H1 (cell line): Measurements from ENCODE around the gene DAZAP2.
"Not testable (repeated sequence)": the region's sequence is repeated elsewhere in the genome, so short reads cannot be mapped to it uniquely, and the experiment has no call there.

Experiments used
- CEBPB ChIP-seq: IDR thresholded peaks from 2 replicates; pipeline ENCODE4 v1.6.1; 2012; ENCODE audit warnings: low read depth, low read length
- CREB1 ChIP-seq: IDR thresholded peaks from 2 replicates; pipeline ENCODE4 v1.6.1; 2012; ENCODE audit warnings: inconsistent platforms
- EZH2 ChIP-seq: fragments of 200-600 bp; sonication (generic); IDR thresholded peaks from 2 replicates; pipeline ENCODE4 v1.7.1; 2012; ENCODE audit warnings: low read depth, mild to moderate bottlenecking, moderate library complexity, low read length, inconsistent platforms; ENCODE audit not compliant: severe bottlenecking
- GABPA ChIP-seq: IDR thresholded peaks from 2 replicates; pipeline ENCODE4 v1.6.1; 2011; ENCODE audit warnings: mild to moderate bottlenecking, low read length, moderate library complexity, borderline replicate concordance; ENCODE audit not compliant: insufficient read depth
- JUND ChIP-seq: IDR thresholded peaks from 2 replicates; pipeline ENCODE4 v1.6.1; 2011; ENCODE audit warnings: mild to moderate bottlenecking, improper control_type of control experiment, low read length
- POLR2A ChIP-seq, 2 experiments: IDR thresholded peaks; 1 replicate in 1 of 2; 2 replicates in 1 of 2; pipeline ENCODE4 v1.6.1; 2011; ENCODE audit warnings: low read depth in 2 of 2, low read length in 2 of 2, mild to moderate bottlenecking in 2 of 2; ENCODE audit errors: control extremely low read depth in 1 of 2
- RAD21 ChIP-seq, 2 experiments: IDR thresholded peaks in 1 of 2; conservative IDR thresholded peaks in 1 of 2; 2 replicates each; pipeline ENCODE4 v1.6.1; 2011; ENCODE audit warnings: low read depth in 2 of 2, low read length in 2 of 2, improper control_type of control experiment in 1 of 2, inconsistent platforms in 1 of 2, mild to moderate bottlenecking in 1 of 2, moderate library complexity in 1 of 2
- SAP30 ChIP-seq: fragments of 300-600 bp; sonication (generic); IDR thresholded peaks from 2 replicates; pipeline ENCODE4 v1.7.1; 2012; ENCODE audit warnings: low read length, moderate library complexity, mild to moderate bottlenecking, inconsistent platforms; ENCODE audit not compliant: insufficient read depth, insufficient replicate concordance
- SIN3A ChIP-seq, 2 experiments: IDR thresholded peaks in 1 of 2; conservative IDR thresholded peaks in 1 of 2; 2 replicates each; pipeline ENCODE4 v1.6.1; 2011 to 2012; ENCODE audit warnings: low read length in 2 of 2, improper control_type of control experiment in 1 of 2, low read depth in 1 of 2, mild to moderate bottlenecking in 1 of 2
- TAF1 ChIP-seq: IDR thresholded peaks from 2 replicates; pipeline ENCODE4 v1.6.1; 2011; ENCODE audit warnings: mild to moderate bottlenecking, low read depth, low read length
- YY1 ChIP-seq: IDR thresholded peaks from 2 replicates; pipeline ENCODE4 v1.6.1; 2011; ENCODE audit warnings: low read depth, mild to moderate bottlenecking, low read length
- TF ChIP-seq, protein P1 (sequence below), 3 experiments: IDR thresholded peaks; 1 replicate in 2 of 3; 2 replicates in 1 of 3; pipeline versions ENCODE4 v1.5.1 to v1.6.1; 2011; ENCODE audit warnings: low read length in 3 of 3, mild to moderate bottlenecking in 3 of 3, inconsistent platforms in 2 of 3, low read depth in 1 of 3, moderate library complexity in 1 of 3; ENCODE audit not compliant: insufficient read depth in 1 of 3; ENCODE audit errors: control extremely low read depth in 1 of 3

DNA sequence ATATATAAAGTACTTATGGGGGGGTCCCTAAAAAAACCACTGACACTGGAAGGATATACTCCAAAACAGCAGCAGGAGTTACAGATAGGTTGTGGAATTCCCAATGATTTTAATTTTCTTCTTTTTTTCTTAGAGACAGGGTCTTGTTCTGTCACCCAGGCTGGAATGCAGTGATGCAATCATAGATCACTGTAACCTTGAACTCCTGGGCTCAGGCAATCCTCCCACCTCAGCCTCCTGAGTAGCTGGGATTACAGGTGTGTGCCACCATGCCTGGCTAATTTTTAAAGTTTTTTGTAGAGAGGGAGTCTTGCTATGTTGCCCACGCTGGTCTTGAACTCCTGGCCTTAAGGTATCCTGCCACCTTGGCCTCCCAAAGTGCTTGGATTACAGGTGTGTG, 21.0 kb downstream of the DAZAP2 start:
- TF ChIP-seq, protein P1, sequence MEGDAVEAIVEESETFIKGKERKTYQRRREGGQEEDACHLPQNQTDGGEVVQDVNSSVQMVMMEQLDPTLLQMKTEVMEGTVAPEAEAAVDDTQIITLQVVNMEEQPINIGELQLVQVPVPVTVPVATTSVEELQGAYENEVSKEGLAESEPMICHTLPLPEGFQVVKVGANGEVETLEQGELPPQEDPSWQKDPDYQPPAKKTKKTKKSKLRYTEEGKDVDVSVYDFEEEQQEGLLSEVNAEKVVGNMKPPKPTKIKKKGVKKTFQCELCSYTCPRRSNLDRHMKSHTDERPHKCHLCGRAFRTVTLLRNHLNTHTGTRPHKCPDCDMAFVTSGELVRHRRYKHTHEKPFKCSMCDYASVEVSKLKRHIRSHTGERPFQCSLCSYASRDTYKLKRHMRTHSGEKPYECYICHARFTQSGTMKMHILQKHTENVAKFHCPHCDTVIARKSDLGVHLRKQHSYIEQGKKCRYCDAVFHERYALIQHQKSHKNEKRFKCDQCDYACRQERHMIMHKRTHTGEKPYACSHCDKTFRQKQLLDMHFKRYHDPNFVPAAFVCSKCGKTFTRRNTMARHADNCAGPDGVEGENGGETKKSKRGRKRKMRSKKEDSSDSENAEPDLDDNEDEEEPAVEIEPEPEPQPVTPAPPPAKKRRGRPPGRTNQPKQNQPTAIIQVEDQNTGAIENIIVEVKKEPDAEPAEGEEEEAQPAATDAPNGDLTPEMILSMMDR (IDR thresholded peaks at IDR 0.05; ENCODE audit: control extremely low read depth in 1 of 3, insufficient read depth in 1 of 3, low read depth in 1 of 3, low read length in 3 of 3) = not testable (repeated sequence)
- not testable (repeated sequence) for TF ChIP-seq POLR2A (IDR thresholded peaks at IDR 0.05; ENCODE audit: control extremely low read depth in 1 of 2, low read depth in 2 of 2, low read length in 2 of 2); SAP30; TAF1; CREB1; YY1; GABPA; CEBPB; JUND; RAD21 (IDR thresholded peaks at IDR 0.05 in 1 of 2, conservative IDR thresholded peaks at IDR 0.05 in 1 of 2; ENCODE audit: low read depth in 2 of 2, low read length in 2 of 2); EZH2; SIN3A (conservative IDR thresholded peaks at IDR 0.05 in 1 of 2, IDR thresholded peaks at IDR 0.05 in 1 of 2; ENCODE audit: low read depth in 1 of 2, low read length in 2 of 2)
